H1 (cell line): ENCODE results near the gene GRID2. TPM values are rescaled to one million over a fixed set of nuclear protein-coding genes. Genes with fewer than 3 reads are reported as not detected.

Experiments
- CTCF ChIA-PET: fragments of 300-600 bp; sonication (Branson Sonifier 250); formaldehyde crosslinking; loops from one replicate; lab custom pipeline; 2021; ENCODE audit not compliant: partially characterized antibody; lab: Charles Lee
- POLR2A ChIA-PET: fragments of 300-600 bp; sonication (Branson Sonifier 250); formaldehyde crosslinking; loops from one replicate; lab custom pipeline; 2021; ENCODE audit warnings: inconsistent platforms; ENCODE audit not compliant: partially characterized antibody; lab: Charles Lee
- DNase-seq, 2 experiments: peaks; one replicate each; pipeline versions ENCODE4 v3.0.0 to v3.0.0-alpha.2; 2010 to 2022; ENCODE audit warnings: low spot score in 2 of 2, low read depth in 1 of 2, mixed read lengths in 1 of 2
- FAIRE-seq: peaks from 2 replicates; lab custom pipeline; 2011; peaks lifted over from hg19 to GRCh38; lab: Jason Lieb, UNC
- H2AFZ ChIP-seq: 2 replicates; pipeline ENCODE4 v1.8.1; 2012; ENCODE audit warnings: low read length, inconsistent platforms
- H2AK5ac ChIP-seq: 2 replicates; pipeline ENCODE4 v1.6.1; 2013; ENCODE audit warnings: low read depth, low read length
- H2BK120ac ChIP-seq: replicated peaks from 2 replicates; pipeline ENCODE3; 2013; ENCODE audit warnings: low read depth, low read length, inconsistent platforms
- H2BK12ac ChIP-seq: 2 replicates; pipeline ENCODE4 v1.6.1; 2013; ENCODE audit warnings: low read depth, low read length
- H2BK15ac ChIP-seq: 2 replicates; pipeline ENCODE4 v1.6.1; 2013; ENCODE audit warnings: low read length
- H2BK20ac ChIP-seq: 2 replicates; pipeline ENCODE4 v1.6.1; 2013; ENCODE audit warnings: low read length
- H2BK5ac ChIP-seq: 2 replicates; pipeline ENCODE4 v1.6.1; 2013; ENCODE audit warnings: low read depth, low read length
- H3K14ac ChIP-seq: 2 replicates; pipeline ENCODE4 v1.6.1; 2013; ENCODE audit warnings: inconsistent platforms; ENCODE audit not compliant: insufficient read length
- H3K18ac ChIP-seq: 2 replicates; pipeline ENCODE4 v1.6.1; 2013; ENCODE audit warnings: low read length; ENCODE audit errors: extremely low read depth
- H3K23ac ChIP-seq: 2 replicates; pipeline ENCODE4 v1.6.1; 2013; ENCODE audit warnings: inconsistent platforms; ENCODE audit not compliant: insufficient read length
- H3K23me2 ChIP-seq: 2 replicates; pipeline ENCODE4 v1.6.1; 2013; ENCODE audit warnings: low read depth, low read length
- H3K27ac ChIP-seq: 2 replicates; pipeline ENCODE4 v1.6.1; 2011; ENCODE audit warnings: low read depth, low read length, inconsistent platforms
- H3K27me3 ChIP-seq, 4 experiments: replicated peaks in 1 of 4; 1 replicate in 1 of 4; 2 replicates in 3 of 4; pipeline versions ENCODE4 v1.6.1 to v1.8.1; 2011 to 2013; ENCODE audit warnings: low read length in 3 of 4, mild to moderate bottlenecking in 3 of 4, inconsistent platforms in 2 of 4, mixed read lengths in 2 of 4, moderate library complexity in 1 of 4; ENCODE audit not compliant: control insufficient read depth in 3 of 4, insufficient read depth in 3 of 4; ENCODE audit errors: extremely low read depth in 1 of 4
- H3K36me3 ChIP-seq, 4 experiments: 2 replicates each; pipeline versions ENCODE4 v1.6.1 to v1.8.1; 2011 to 2013; ENCODE audit warnings: mild to moderate bottlenecking in 4 of 4, low read length in 3 of 4, moderate library complexity in 2 of 4, control low read depth in 1 of 4, inconsistent platforms in 1 of 4; ENCODE audit not compliant: insufficient read depth in 4 of 4, control insufficient read depth in 2 of 4
- H3K4ac ChIP-seq: replicated peaks from 2 replicates; pipeline ENCODE3; 2013; ENCODE audit warnings: low read length, low read depth, mixed read lengths, inconsistent platforms; ENCODE audit not compliant: insufficient read length
- H3K4me1 ChIP-seq, 4 experiments: replicated peaks in 1 of 4; 1 replicate in 1 of 4; 2 replicates in 3 of 4; pipeline versions ENCODE4 v1.6.1 to v1.8.1; 2011 to 2013; ENCODE audit warnings: low read length in 3 of 4, inconsistent platforms in 2 of 4, mixed read lengths in 1 of 4; ENCODE audit not compliant: insufficient read depth in 4 of 4, control insufficient read depth in 3 of 4
- H3K4me2 ChIP-seq, 2 experiments: 2 replicates each; pipeline versions ENCODE4 v1.6.1 to v1.8.1; 2011 to 2013; ENCODE audit warnings: low read depth in 2 of 2, low read length in 2 of 2, control low read depth in 1 of 2, inconsistent platforms in 1 of 2, mild to moderate bottlenecking in 1 of 2; ENCODE audit not compliant: insufficient read depth in 1 of 2
- H3K4me3 ChIP-seq, 4 experiments: fragments of 200-600, 300-600 bp in 1 of 4; sonication (generic), shearing (Covaris generic), sonication (Bioruptor Twin) in 1 of 4; 2 replicates each; pipeline versions ENCODE4 v1.5.1 to v1.8.1; 2011 to 2016; ENCODE audit warnings: low read length in 4 of 4, low read depth in 3 of 4, control low read depth in 2 of 4, inconsistent platforms in 2 of 4, mild to moderate bottlenecking in 2 of 4, mixed read lengths in 1 of 4, moderate library complexity in 1 of 4; ENCODE audit not compliant: insufficient read depth in 2 of 4; ENCODE audit errors: extremely low read depth in 1 of 4
- H3K56ac ChIP-seq: replicated peaks from 2 replicates; pipeline ENCODE3; 2013; ENCODE audit warnings: low read depth, mild to moderate bottlenecking, mixed read lengths, low read length, inconsistent platforms; ENCODE audit not compliant: insufficient read length
- H3K79me1 ChIP-seq: 2 replicates; pipeline ENCODE4 v1.6.1; 2013; ENCODE audit warnings: low read depth, low read length, control low read depth
- H3K79me2 ChIP-seq, 2 experiments: 2 replicates each; pipeline versions ENCODE4 v1.6.1 to v1.8.1; 2012 to 2013; ENCODE audit warnings: low read length in 2 of 2, mild to moderate bottlenecking in 2 of 2, inconsistent platforms in 1 of 2; ENCODE audit not compliant: insufficient read depth in 2 of 2, control insufficient read depth in 1 of 2
- H3K9ac ChIP-seq, 4 experiments: replicated peaks in 1 of 4; 1 replicate in 1 of 4; 2 replicates in 3 of 4; pipeline versions ENCODE4 v1.6.1 to v1.8.1; 2011 to 2013; ENCODE audit warnings: low read depth in 3 of 4, low read length in 3 of 4, control low read depth in 2 of 4, mild to moderate bottlenecking in 2 of 4, moderate library complexity in 2 of 4, inconsistent platforms in 1 of 4; ENCODE audit errors: extremely low read depth in 1 of 4
- H3K9me3 ChIP-seq, 2 experiments: 2 replicates each; pipeline versions ENCODE4 v1.6.1 to v1.8.1; 2012 to 2013; ENCODE audit warnings: mild to moderate bottlenecking in 2 of 2, moderate library complexity in 2 of 2, control low read depth in 1 of 2, inconsistent platforms in 1 of 2, low read depth in 1 of 2, low read length in 1 of 2, mixed read lengths in 1 of 2; ENCODE audit not compliant: insufficient read depth in 2 of 2
- H4K20me1 ChIP-seq, 2 experiments: replicated peaks in 1 of 2; 2 replicates each; pipeline versions ENCODE3 to v1.8.1; 2011 to 2013; ENCODE audit warnings: inconsistent platforms in 2 of 2, low read length in 2 of 2, mild to moderate bottlenecking in 1 of 2; ENCODE audit not compliant: insufficient read depth in 2 of 2, control insufficient read depth in 1 of 2
- H4K5ac ChIP-seq: 2 replicates; pipeline ENCODE4 v1.6.1; 2013; ENCODE audit warnings: low read length, low read depth, mixed read lengths, inconsistent platforms; ENCODE audit not compliant: insufficient read length
- H4K8ac ChIP-seq: 2 replicates; pipeline ENCODE4 v1.8.0; 2013; ENCODE audit warnings: mild to moderate bottlenecking, moderate library complexity, low read length, inconsistent platforms; ENCODE audit not compliant: insufficient read depth; ENCODE audit errors: extremely low read depth
- H4K91ac ChIP-seq: replicated peaks from 2 replicates; pipeline ENCODE3; 2013; ENCODE audit warnings: low read length, mixed read lengths, inconsistent platforms; ENCODE audit not compliant: insufficient read length
- CHD2 ChIP-seq: IDR thresholded peaks from 2 replicates; pipeline ENCODE4 v1.6.1; 2012; ENCODE audit warnings: low read length, improper control_type of control experiment
- EGR1 ChIP-seq: IDR thresholded peaks from 2 replicates; pipeline ENCODE4 v1.6.1; 2011; ENCODE audit warnings: low read depth, low read length, borderline replicate concordance
- HDAC2 ChIP-seq, 2 experiments: fragments of 300-600 bp in 1 of 2; sonication (generic) in 1 of 2; IDR thresholded peaks; 2 replicates each; pipeline ENCODE4 v1.6.1; 2011 to 2012; ENCODE audit warnings: low read depth in 2 of 2, low read length in 2 of 2, mild to moderate bottlenecking in 2 of 2, moderate library complexity in 2 of 2, borderline replicate concordance in 1 of 2, inconsistent platforms in 1 of 2
- KDM4A ChIP-seq: IDR thresholded peaks from one replicate; pipeline ENCODE4 v1.7.1; 2012; ENCODE audit warnings: low read depth, mild to moderate bottlenecking, moderate library complexity, low read length, inconsistent platforms; ENCODE audit not compliant: severe bottlenecking
- POLR2A ChIP-seq, 2 experiments: IDR thresholded peaks; 1 replicate in 1 of 2; 2 replicates in 1 of 2; pipeline ENCODE4 v1.6.1; 2011; ENCODE audit warnings: low read depth in 2 of 2, low read length in 2 of 2, mild to moderate bottlenecking in 2 of 2; ENCODE audit errors: control extremely low read depth in 1 of 2
- RAD21 ChIP-seq, 2 experiments: IDR thresholded peaks in 1 of 2; conservative IDR thresholded peaks in 1 of 2; 2 replicates each; pipeline ENCODE4 v1.6.1; 2011; ENCODE audit warnings: low read depth in 2 of 2, low read length in 2 of 2, improper control_type of control experiment in 1 of 2, inconsistent platforms in 1 of 2, mild to moderate bottlenecking in 1 of 2, moderate library complexity in 1 of 2
- RBBP5 ChIP-seq: IDR thresholded peaks from 2 replicates; pipeline ENCODE4 v1.7.1; 2012; ENCODE audit warnings: low read depth, mild to moderate bottlenecking, inconsistent platforms, low read length, moderate library complexity, borderline replicate concordance
- WGBS, 2 experiments: shearing (Covaris generic) in 1 of 2; methylation state at CpG; one replicate each; pipeline versions ENCODE4 v1.1.6 to v1.1.7; 2013 to 2015; ENCODE audit warnings: low lambda C conversion rate in 2 of 2, mixed read lengths in 2 of 2, inconsistent platforms in 1 of 2, low coverage in 1 of 2, missing lambda C conversion rate in 1 of 2; ENCODE audit not compliant: insufficient replicate concordance in 2 of 2, insufficient coverage in 1 of 2, insufficient read length in 1 of 2; ENCODE audit errors: extremely low coverage in 1 of 2, missing lambda C conversion rate in 1 of 2; 5-methylcytosine and 5-hydroxymethylcytosine counted together
- polyA plus RNA-seq, 7 experiments: library from polyadenylated mRNA; depleted of rRNA in 3 of 7; stranded (reverse) in 5 of 7; unstranded in 2 of 7; fragments of >200 nt in 5 of 7; fragments of 200-250 nt in 2 of 7; gene quantifications; 1 replicate in 5 of 7; 2 replicates in 1 of 7; 4 replicates in 1 of 7; pipeline versions ENCODE4 v1.2.1 to v1.2.3, GENCODE V29; 2011 to 2013; ENCODE audit warnings: missing spikeins in 2 of 7, mixed read lengths in 2 of 7
- total RNA-seq: library from RNA; stranded (reverse); fragmentation: NEBNext Ultra II Directional; extraction: Animal tissue kit (Norgen Biotek cat#: 25700); gene quantifications from 2 replicates; pipeline ENCODE4 v1.2.1, GENCODE V29; 2021

The GRID2 gene
- total and polyA plus RNA-seq, 2 of the 8 experiments (the other 6 are each of a cell fraction or from before 2014, with no cell fraction given): 31.1 to 81.9 TPM

DNA sequence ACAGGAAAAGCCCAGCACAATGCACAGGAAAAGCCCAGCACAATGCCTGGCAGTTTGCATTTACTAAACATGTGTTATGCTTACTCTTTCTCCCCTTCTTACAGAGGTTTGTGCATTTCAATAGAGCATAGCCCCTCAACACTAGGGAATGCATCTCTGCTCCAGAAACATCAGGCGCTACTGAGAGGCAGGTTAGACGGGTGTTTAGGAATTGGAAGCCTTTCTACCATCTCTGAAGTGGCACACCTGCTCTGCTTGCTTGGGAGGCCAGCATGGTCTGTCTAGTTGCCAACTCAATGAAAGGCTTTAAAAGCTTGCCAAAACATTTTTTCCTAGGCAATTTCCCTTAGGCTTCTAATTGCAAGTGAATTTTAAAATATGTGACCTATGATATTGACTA is 55.7 kb downstream of the GRID2 start:
- Histone ChIP-seq H3K4ac (no peak overlapping the region), H3K9ac (no peak overlapping the region), H2AFZ (no peak overlapping the region), H3K79me2 (peaks cover 0 to 16% of the 10 kb centered on the region in 2 experiments; a peak in 1 of 4 replicates), H4K20me1 (no peaks in the 10 kb centered on the region), H4K8ac (no peak overlapping the region), H3K56ac (no peak overlapping the region), H4K91ac (no peak overlapping the region), H2BK15ac (no peak overlapping the region), H3K27ac (no peak overlapping the region), H2BK12ac (no peak overlapping the region), H3K4me3 (peak overlapping the region in 1 of 4 experiments; percentile 3; a peak in 1 of 8 replicates), H3K23ac (no peak overlapping the region)
- WGBS, 2 experiments: 25% methylated on average over 2 of the region's 2 CpGs; no CpG with 5 or more reads in 1 of the 2 experiments
- TF ChIP-seq CHD2: no peak
- no peak for TF ChIP-seq EGR1
- TF ChIP-seq RBBP5: no peak
- TF ChIP-seq RAD21 (IDR thresholded peaks at IDR 0.05 in 1 of 2, conservative IDR thresholded peaks at IDR 0.05 in 1 of 2; ENCODE audit: low read depth in 2 of 2, low read length in 2 of 2): no peak
- no peak for TF ChIP-seq POLR2A (IDR thresholded peaks at IDR 0.05; ENCODE audit: control extremely low read depth in 1 of 2, low read depth in 2 of 2, low read length in 2 of 2)
- TF ChIP-seq HDAC2 (IDR thresholded peaks at IDR 0.05; ENCODE audit: borderline replicate concordance in 1 of 2, low read depth in 2 of 2, low read length in 2 of 2): 0 out of 4 replicates have a peak, but pooled peaks of 1 of the 2 experiments have one; percentile 10
- no peak for TF ChIP-seq KDM4A
- TF ChIP-seq, all 59 proteins: peak for 1
- Histone ChIP-seq H3K4me1 (peaks cover 0 to 9% (median 4%) of the 10 kb centered on the region in 4 experiments; a peak in 4 of 7 replicates), H2BK5ac (no peak overlapping the region), H3K4me2 (peak overlapping the region; percentile 1 to 21; a peak in 3 of 4 replicates), H3K79me1 (no peaks in the 10 kb centered on the region), H3K23me2 (no peaks in the 10 kb centered on the region), H3K36me3 (no peaks in the 10 kb centered on the region), H3K27me3 (no peaks in the 10 kb centered on the region), H3K9me3 (no peaks in the 10 kb centered on the region), H2AK5ac (no peak overlapping the region), H3K18ac (no peak overlapping the region), H4K5ac (no peak overlapping the region), H2BK20ac (no peak overlapping the region), H2BK120ac (no peak overlapping the region), H3K14ac (no peak overlapping the region)
- ChIA-PET POLR2A (interaction anchor here (1.3 kb wide), 1 partner anchor 126 kb away, joined by 3 read pairs; no protein-coding TSS in a partner anchor), CTCF (interaction anchor here (0.9 to 1.2 kb wide), 2 partner anchors 8 to 24 kb away, joined by 3 read pairs; no protein-coding TSS in a partner anchor)
- FAIRE-seq (peak; percentile 71), DNase-seq (no peak)
